HG03460 (cell line): ENCODE results near the gene KLLN.
"Not testable (repeated sequence)": the region's sequence is repeated elsewhere in the genome, so short reads cannot be mapped to it uniquely, and the experiment has no call there.

ENCODE experiments used
- ATAC-seq: cut with Tn5 transposase; IDR thresholded peaks from one replicate; pipeline ENCODE4 v1.9.1; 2021; ENCODE audit not compliant: unreplicated experiment

The KLLN gene

GRCh38 chr10:87863053-87863943, at the start of gene KLLN, which contains the start of gene PTEN:
KLLN (minus strand) TSS chr10:87863533; CDS start chr10:87862487, 1,046 bp downstream.
PTEN (plus strand) TSS chr10:87863625; CDS start chr10:87864470, 845 bp downstream.
- peak; percentile 28 for ATAC-seq

- not testable (repeated sequence) for ATAC-seq
These were observed 40.1 kb upstream of the KLLN start for GRCh38 chr10:87903396-87903795.

- ATAC-seq: not testable (repeated sequence)
These were observed 34.6 kb upstream of the KLLN start for GRCh38 chr10:87897957-87898356.

- no peak for ATAC-seq
These were observed 32.9 kb upstream of the KLLN start for GRCh38 chr10:87896216-87896615.

GRCh38 chr10:87895430-87895829, 32.1 kb upstream of the KLLN start:
- ATAC-seq: no peak

GRCh38 chr10:87887548-87888289, 24.4 kb upstream of the KLLN start:
- ATAC-seq: no peak

- no peak for ATAC-seq
These were observed 23.8 kb upstream of the KLLN start for GRCh38 chr10:87887146-87887545.

GRCh38 chr10:87886635-87887034, 23.3 kb upstream of the KLLN start:
- no peak for ATAC-seq

GRCh38 chr10:87882555-87883294, 19.4 kb upstream of the KLLN start:
- ATAC-seq: no peak

GRCh38 chr10:87881373-87882059, 18.2 kb upstream of the KLLN start:
- not testable (repeated sequence) for ATAC-seq

GRCh38 chr10:87880336-87880735, 17.0 kb upstream of the KLLN start:
- no peak for ATAC-seq

- no peak for ATAC-seq
These were observed 15.5 kb upstream of the KLLN start for GRCh38 chr10:87878664-87879459.

- ATAC-seq: no peak
These were observed 12.7 kb upstream of the KLLN start for GRCh38 chr10:87875929-87876571.

- ATAC-seq: no peak
These were observed 10.3 kb upstream of the KLLN start for GRCh38 chr10:87873656-87874055.

- no peak for ATAC-seq
These were observed 9.5 kb upstream of the KLLN start for GRCh38 chr10:87872828-87873227.

GRCh38 chr10:87869773-87870551, 6.6 kb upstream of the KLLN start:
- ATAC-seq: no peak

GRCh38 chr10:87869139-87869538, 5.8 kb upstream of the KLLN start:
- not testable (repeated sequence) for ATAC-seq

GRCh38 chr10:87868277-87868676, 4.9 kb upstream of the KLLN start:
- no peak for ATAC-seq

GRCh38 chr10:87867453-87867852, 4.1 kb upstream of the KLLN start:
- ATAC-seq: no peak
